Smooth muscle cell (in vitro differentiated cells): ENCODE data around the gene BMP6. TPM values are rescaled to one million over a fixed set of nuclear protein-coding genes. Genes with fewer than 3 reads are reported as not detected.

Experiments
- DNase-seq: peaks from one replicate; lab custom pipeline; 2025; ENCODE audit not compliant: unreplicated experiment; lab: John Stamatoyannopoulos, UW
- H2AFZ ChIP-seq: fragments of 200-600 bp; sonication (generic); 2 replicates; pipeline ENCODE4 v1.6.0; 2016; ENCODE audit warnings: antibody characterized with exemption, low read depth, mild to moderate bottlenecking
- H3F3A ChIP-seq: fragments of 200-600 bp; sonication (generic); 2 replicates; pipeline ENCODE4 v1.6.0; 2017; ENCODE audit warnings: antibody characterized with exemption, low read depth
- H3K27ac ChIP-seq: fragments of 200-600 bp; sonication (generic); 2 replicates; pipeline ENCODE4 v1.5.1; 2016; ENCODE audit warnings: low read depth, mild to moderate bottlenecking
- H3K27me3 ChIP-seq: fragments of 200-600 bp; sonication (generic); 2 replicates; pipeline ENCODE4 v1.6.1; 2016; ENCODE audit warnings: low read depth, mild to moderate bottlenecking
- H3K36me3 ChIP-seq: fragments of 200-600 bp; sonication (generic); 2 replicates; pipeline ENCODE4 v1.5.1; 2016; ENCODE audit warnings: low read depth
- H3K4me1 ChIP-seq: fragments of 200-600 bp; sonication (generic); 2 replicates; pipeline ENCODE4 v1.5.1; 2016; ENCODE audit warnings: low read depth
- H3K4me2 ChIP-seq: fragments of 200-600 bp; sonication (generic); 2 replicates; pipeline ENCODE4 v1.6.0; 2016; ENCODE audit warnings: mild to moderate bottlenecking
- H3K4me3 ChIP-seq: fragments of 200-600 bp; sonication (generic); 2 replicates; pipeline ENCODE4 v1.5.1; 2016; ENCODE audit warnings: mild to moderate bottlenecking
- H3K79me2 ChIP-seq: fragments of 200-600 bp; sonication (generic); 2 replicates; pipeline ENCODE4 v1.6.0; 2016; ENCODE audit warnings: low read depth, mild to moderate bottlenecking
- H3K9ac ChIP-seq: fragments of 200-600 bp; sonication (generic); 2 replicates; pipeline ENCODE4 v1.6.0; 2016; ENCODE audit warnings: low read depth
- H3K9me3 ChIP-seq: fragments of 200-600 bp; sonication (generic); replicated peaks from 2 replicates; pipeline ENCODE4 v1.5.1; 2016; ENCODE audit warnings: low read depth
- H4K20me1 ChIP-seq: fragments of 200-600 bp; sonication (generic); 2 replicates; pipeline ENCODE4 v1.6.0; 2016; ENCODE audit warnings: low read depth
- WGBS: methylation state at CpG from one replicate; pipeline ENCODE4 v1.1.7; 2016; ENCODE audit warnings: low lambda C conversion rate; 5-methylcytosine and 5-hydroxymethylcytosine counted together
- polyA plus RNA-seq: library from polyadenylated mRNA; unstranded; fragments of >200 nt; fragmentation: Nextera tagmentation; extraction: Ambion mirVana; gene quantifications from 2 replicates; pipeline ENCODE4 v1.2.1, GENCODE V29; 2016
- total RNA-seq: library from RNA; depleted of rRNA; stranded (reverse); fragments of >200 nt; gene quantifications from 2 replicates; pipeline ENCODE4 v1.2.3, GENCODE V29; 2014
- TF ChIP-seq, protein P1 (sequence below): fragments of 200-600 bp; sonication (generic); IDR thresholded peaks from 2 replicates; pipeline ENCODE4 v1.5.1; 2017; ENCODE audit warnings: borderline replicate concordance, mild to moderate bottlenecking, antibody characterized with exemption; ENCODE audit not compliant: insufficient read depth, poor library complexity, severe bottlenecking

The BMP6 gene
- total and polyA plus RNA-seq, 2 experiments from 2014 or later: 14.5 to 17.0 TPM

DNA sequence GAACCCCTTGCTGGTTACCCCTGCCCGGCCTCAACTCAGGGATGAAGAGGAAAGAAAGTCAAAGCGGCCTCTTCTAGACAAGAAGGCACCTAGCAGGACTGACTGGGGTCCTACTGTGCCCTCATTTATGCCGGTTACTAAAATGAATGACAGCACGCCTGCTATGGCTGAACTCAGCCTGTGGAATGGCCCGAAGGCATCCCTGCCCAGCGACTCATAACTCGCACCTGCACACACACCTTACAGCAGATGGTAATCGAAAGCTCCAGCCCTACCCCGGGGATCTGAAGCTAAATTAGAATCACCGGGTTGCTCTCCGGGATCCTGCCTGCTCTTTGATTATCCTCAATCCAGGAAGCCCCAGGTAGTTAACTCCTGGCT, 185.4 kb downstream of the BMP6 start:
- no peak for DNase-seq
- Histone ChIP-seq H3K9ac (no peak overlapping the region), H3K27ac (no peak overlapping the region), H3K4me2 (peak overlapping the region; percentile 93), H3K79me2 (peaks cover 36% of the 10 kb centered on the region), H3K27me3 (no peaks in the 10 kb centered on the region), H4K20me1 (peaks cover 35% of the 10 kb centered on the region), H2AFZ (no peak overlapping the region), H3F3A (no peaks in the 10 kb centered on the region), H3K36me3 (no peaks in the 10 kb centered on the region), H3K4me1 (peaks cover 8% of the 10 kb centered on the region), H3K4me3 (peak overlapping the region; percentile 69), H3K9me3 (no peaks in the 10 kb centered on the region)
- TF ChIP-seq, protein P1, sequence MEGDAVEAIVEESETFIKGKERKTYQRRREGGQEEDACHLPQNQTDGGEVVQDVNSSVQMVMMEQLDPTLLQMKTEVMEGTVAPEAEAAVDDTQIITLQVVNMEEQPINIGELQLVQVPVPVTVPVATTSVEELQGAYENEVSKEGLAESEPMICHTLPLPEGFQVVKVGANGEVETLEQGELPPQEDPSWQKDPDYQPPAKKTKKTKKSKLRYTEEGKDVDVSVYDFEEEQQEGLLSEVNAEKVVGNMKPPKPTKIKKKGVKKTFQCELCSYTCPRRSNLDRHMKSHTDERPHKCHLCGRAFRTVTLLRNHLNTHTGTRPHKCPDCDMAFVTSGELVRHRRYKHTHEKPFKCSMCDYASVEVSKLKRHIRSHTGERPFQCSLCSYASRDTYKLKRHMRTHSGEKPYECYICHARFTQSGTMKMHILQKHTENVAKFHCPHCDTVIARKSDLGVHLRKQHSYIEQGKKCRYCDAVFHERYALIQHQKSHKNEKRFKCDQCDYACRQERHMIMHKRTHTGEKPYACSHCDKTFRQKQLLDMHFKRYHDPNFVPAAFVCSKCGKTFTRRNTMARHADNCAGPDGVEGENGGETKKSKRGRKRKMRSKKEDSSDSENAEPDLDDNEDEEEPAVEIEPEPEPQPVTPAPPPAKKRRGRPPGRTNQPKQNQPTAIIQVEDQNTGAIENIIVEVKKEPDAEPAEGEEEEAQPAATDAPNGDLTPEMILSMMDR: no peak
- WGBS: 60% methylated on average over 11 of the region's 11 CpGs

GRCh38 chr6:7912024-7912423, 186.1 kb downstream of the BMP6 start:
- Histone ChIP-seq H2AFZ (no peak overlapping the region), H3K4me1 (peaks cover 8% of the 10 kb centered on the region), H3K27me3 (no peaks in the 10 kb centered on the region), H3K9ac (no peak overlapping the region), H3K36me3 (no peaks in the 10 kb centered on the region), H3K4me3 (no peak overlapping the region), H4K20me1 (peaks cover 28% of the 10 kb centered on the region), H3K79me2 (peaks cover 29% of the 10 kb centered on the region), H3K9me3 (no peaks in the 10 kb centered on the region), H3F3A (no peaks in the 10 kb centered on the region), H3K27ac (no peak overlapping the region), H3K4me2 (no peak overlapping the region)
- DNase-seq: no peak
- TF ChIP-seq, protein P1: no peak
- 91% methylated on average over 6 of the region's 6 CpGs for WGBS

DNA sequence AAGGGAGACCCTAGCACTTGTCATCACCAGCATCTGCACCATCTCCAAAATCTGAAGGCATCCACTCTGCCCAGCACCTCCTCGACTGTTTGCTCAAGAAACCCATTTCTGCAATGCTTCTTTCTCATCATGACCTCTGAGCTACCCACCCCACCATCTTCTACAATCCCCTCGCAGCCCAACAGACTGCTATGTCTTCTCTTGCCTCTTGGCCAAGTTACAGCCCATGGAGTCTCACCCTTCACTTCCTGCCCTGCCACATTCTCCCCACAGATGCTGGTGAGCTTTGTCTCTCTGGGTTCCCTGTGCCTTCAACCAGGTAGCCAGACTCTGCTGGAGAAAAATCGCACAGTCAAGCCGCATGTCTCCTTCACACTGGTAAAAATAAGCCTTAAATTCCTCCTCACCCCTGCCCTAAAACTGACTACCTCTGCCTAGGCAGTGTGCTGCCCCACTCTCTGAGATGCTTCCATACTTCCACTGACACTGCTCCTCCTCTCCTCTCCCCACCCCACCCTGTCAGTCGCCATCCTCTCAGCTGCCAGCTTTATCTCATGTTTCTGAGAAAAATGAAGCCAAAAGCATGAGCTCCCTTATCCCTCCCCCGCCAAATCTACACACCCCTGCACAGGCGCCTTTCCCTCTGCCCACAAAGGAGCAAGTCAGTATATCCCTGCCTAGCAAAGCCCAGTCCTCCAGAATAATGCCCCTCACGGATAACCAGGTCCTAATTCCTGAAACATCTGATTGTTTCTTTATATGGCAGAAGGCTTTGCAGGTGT, 187.0 kb downstream of the BMP6 start:
- Histone ChIP-seq H3K79me2 (peaks cover 20% of the 10 kb centered on the region), H3K9ac (no peak overlapping the region), H3K4me3 (no peak overlapping the region), H3K27me3 (no peaks in the 10 kb centered on the region), H3F3A (no peaks in the 10 kb centered on the region), H2AFZ (no peak overlapping the region), H3K27ac (no peak overlapping the region), H3K9me3 (no peaks in the 10 kb centered on the region), H3K36me3 (no peaks in the 10 kb centered on the region), H4K20me1 (peaks cover 19% of the 10 kb centered on the region), H3K4me2 (no peak overlapping the region), H3K4me1 (peaks cover 8% of the 10 kb centered on the region)
- DNase-seq: no peak
- TF ChIP-seq, protein P1: no peak
- WGBS: 89% methylated on average over 8 of the region's 8 CpGs

DNA sequence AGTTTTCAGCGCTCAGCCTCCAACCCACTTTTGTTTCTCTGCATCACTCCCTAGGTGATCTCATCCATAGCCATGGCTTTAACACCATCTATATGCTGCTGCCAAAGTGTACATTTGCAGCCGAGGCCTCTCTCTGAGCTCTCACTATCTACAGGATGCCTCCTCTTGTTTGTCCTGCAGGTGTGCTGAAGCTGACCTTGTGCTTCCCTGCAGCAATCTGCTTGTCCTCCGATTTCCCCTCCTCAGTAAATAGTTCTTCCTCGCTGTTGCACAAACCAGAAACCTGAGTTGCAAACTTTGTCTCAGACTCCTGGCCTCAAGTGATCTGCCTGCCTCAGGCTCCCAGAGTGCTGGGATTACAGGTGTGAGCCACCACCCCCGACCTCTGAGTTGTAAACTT, 188.4 kb downstream of the BMP6 start:
- no peak overlapping the region for H3K4me3 ChIP-seq
- WGBS: 87% methylated on average over 5 of the region's 5 CpGs
- peaks cover 3% of the 10 kb centered on the region for H3F3A ChIP-seq
- no peaks in the 10 kb centered on the region for H3K27me3 ChIP-seq
- peaks cover 5% of the 10 kb centered on the region for H4K20me1 ChIP-seq
- peaks cover 6% of the 10 kb centered on the region for H3K79me2 ChIP-seq
- no peak overlapping the region for H2AFZ ChIP-seq
- no peaks in the 10 kb centered on the region for H3K9me3 ChIP-seq
- no peaks in the 10 kb centered on the region for H3K36me3 ChIP-seq
- H3K4me1 ChIP-seq: peaks cover 2% of the 10 kb centered on the region
- DNase-seq: no peak
- H3K4me2 ChIP-seq: no peak overlapping the region
- no peak overlapping the region for H3K27ac ChIP-seq
- H3K9ac ChIP-seq: no peak overlapping the region
- TF ChIP-seq, protein P1: no peak
